Effector memory CD8-positive, alpha-beta T cell (primary cell): ENCODE measurements around the gene PCDHGA11.
A peak's percentile ranks its signal among the peaks of the same experiment; 100 is the strongest.
"Not testable (repeated sequence)": the region's sequence is repeated elsewhere in the genome, so short reads cannot be mapped to it uniquely, and the experiment has no call there.

Source experiments
- ATAC-seq: fragments of 150-1000 bp; cut with Tn5 transposase; replicated peaks from 2 replicates; pipeline ENCODE4 v1.10.0; 2021; ENCODE audit warnings: mild to moderate bottlenecking, moderate library complexity
- DNase-seq, 3 experiments: peaks; one replicate each; pipeline ENCODE4 v3.0.0; 2021
- H3K27ac Mint-ChIP-seq, 2 donors: one replicate each; pipeline ENCODE4 v1.8.0; 2022; ENCODE audit warnings: mild to moderate bottlenecking in 2 of 2, mixed read lengths in 2 of 2, moderate library complexity in 2 of 2
- H3K27me3 Mint-ChIP-seq, 2 donors: one replicate each; pipeline ENCODE4 v1.8.0; 2022; ENCODE audit warnings: mixed read lengths in 2 of 2
- H3K36me3 Mint-ChIP-seq: one replicate; pipeline ENCODE4 v1.8.0; 2022; ENCODE audit warnings: mild to moderate bottlenecking, moderate library complexity, mixed read lengths; ENCODE audit not compliant: insufficient read depth
- H3K4me1 Mint-ChIP-seq, 2 donors: one replicate each; pipeline ENCODE4 v1.8.0; 2022; ENCODE audit warnings: low read depth in 2 of 2, mixed read lengths in 2 of 2
- H3K4me3 Mint-ChIP-seq, 2 donors: one replicate each; pipeline ENCODE4 v1.8.0; 2022; ENCODE audit warnings: mild to moderate bottlenecking in 2 of 2, mixed read lengths in 2 of 2, moderate library complexity in 2 of 2
- H3K9me3 Mint-ChIP-seq, 2 donors: one replicate each; pipeline ENCODE4 v1.8.0; 2022; ENCODE audit warnings: mixed read lengths in 2 of 2
- total RNA-seq, 9 experiments: gene quantifications; one replicate each; lab custom pipeline; 2026; lab: John Stamatoyannopoulos, UW

PCDHGA11 gene
- 0 to 1.2 (median 0.30) reads per million in 9 experiments for total RNA-seq

GRCh38 chr5:141420855-141421488 is at the start of gene PCDHGA11:
Gene PCDHGA11, plus strand, starts transcription at chr5:141421051. Its CDS starts 177 bp downstream, at chr5:141421228.
- Mint-ChIP-seq H3K4me3 (peak within 1 kb of the TSS; percentile 29 to 71), H3K4me1 (peaks cover 7 to 8% of the 10 kb centered on the region in 2 donors), H3K9me3 (peaks cover 7 to 12% of the 10 kb centered on the region in 2 donors), H3K27ac (peak within 1 kb of the TSS in 1 of 2 donors; percentile 28), H3K36me3 (peaks cover 19% of the 10 kb centered on the region), H3K27me3 (peaks cover 69 to 95% of the 10 kb centered on the region in 2 donors)
- ATAC-seq (no peak), DNase-seq (no peak)

GRCh38 chr5:141371572-141372475 is 49.0 kb upstream of the PCDHGA11 start:
- Mint-ChIP-seq H3K9me3 (peaks cover 0 to 4% of the 10 kb centered on the region in 2 donors), H3K4me3 (no peak overlapping the region), H3K36me3 (peaks cover 3% of the 10 kb centered on the region), H3K27me3 (peaks cover 32 to 59% of the 10 kb centered on the region in 2 donors), H3K27ac (no peak overlapping the region), H3K4me1 (peaks cover 5% of the 10 kb centered on the region in 2 donors)
- DNase-seq (no peak), ATAC-seq (no peak)

- peaks cover 0 to 4% of the 10 kb centered on the region in 2 donors for H3K9me3 Mint-ChIP-seq
- DNase-seq = no peak
- peaks cover 30 to 53% of the 10 kb centered on the region in 2 donors for H3K27me3 Mint-ChIP-seq
- H3K27ac Mint-ChIP-seq = no peak within 1 kb of the TSS
- H3K36me3 Mint-ChIP-seq = no peaks in the 10 kb centered on the region
- no peak for ATAC-seq
- no peak within 1 kb of the TSS for H3K4me3 Mint-ChIP-seq
- H3K4me1 Mint-ChIP-seq = peaks cover 5% of the 10 kb centered on the region in 2 donors
Observed at GRCh38 chr5:141373673-141374317, 47.1 kb upstream of the PCDHGA11 start, which contains the start of gene PCDHGA6. Gene PCDHGA6, plus strand, starts transcription at chr5:141373891. Its CDS starts 193 bp downstream, at chr5:141374084.

GRCh38 chr5:141374627-141375026 is 46.2 kb upstream of the PCDHGA11 start:
- H3K4me3 Mint-ChIP-seq = no peak overlapping the region
- H3K9me3 Mint-ChIP-seq = peaks cover 0 to 4% of the 10 kb centered on the region in 2 donors
- H3K27me3 Mint-ChIP-seq = peaks cover 26 to 52% of the 10 kb centered on the region in 2 donors
- H3K36me3 Mint-ChIP-seq = no peaks in the 10 kb centered on the region
- ATAC-seq = no peak
- H3K27ac Mint-ChIP-seq = no peak overlapping the region
- DNase-seq = no peak
- H3K4me1 Mint-ChIP-seq = peaks cover 5% of the 10 kb centered on the region in 2 donors

- H3K4me3 Mint-ChIP-seq, H3K27ac Mint-ChIP-seq, ATAC-seq, DNase-seq, H3K36me3 Mint-ChIP-seq, H3K4me1 Mint-ChIP-seq, H3K9me3 Mint-ChIP-seq: not testable (repeated sequence)
- H3K27me3 Mint-ChIP-seq = peaks cover 18 to 42% of the 10 kb centered on the region in 2 donors
Observed at GRCh38 chr5:141375444-141376155, 45.3 kb upstream of the PCDHGA11 start.

- DNase-seq (no peak), ATAC-seq (no peak)
- peaks cover 51 to 59% of the 10 kb centered on the region in 2 donors for H3K27me3 Mint-ChIP-seq
- peaks cover 0 to 10% of the 10 kb centered on the region in 2 donors for H3K9me3 Mint-ChIP-seq
- H3K36me3 Mint-ChIP-seq = no peaks in the 10 kb centered on the region
- H3K27ac Mint-ChIP-seq = no peak within 1 kb of the TSS
- H3K4me1 Mint-ChIP-seq = no peaks in the 10 kb centered on the region
- peak within 1 kb of the TSS; percentile 48 to 70 for H3K4me3 Mint-ChIP-seq
Observed at GRCh38 chr5:141382469-141383294, 38.2 kb upstream of the PCDHGA11 start, which contains the start of gene PCDHGA7. Gene PCDHGA7, plus strand, starts transcription at chr5:141382742. Its CDS starts 158 bp downstream, at chr5:141382900.

- peaks cover 0 to 10% of the 10 kb centered on the region in 2 donors for H3K9me3 Mint-ChIP-seq
- no peak overlapping the region for H3K27ac Mint-ChIP-seq
- DNase-seq = no peak
- peaks cover 53 to 62% of the 10 kb centered on the region in 2 donors for H3K27me3 Mint-ChIP-seq
- no peak for ATAC-seq
- no peaks in the 10 kb centered on the region for H3K36me3 Mint-ChIP-seq
- H3K4me3 Mint-ChIP-seq = peak overlapping the region in 1 of 2 donors; percentile 48
- H3K4me1 Mint-ChIP-seq = no peaks in the 10 kb centered on the region
Observed at GRCh38 chr5:141383345-141383744, 37.5 kb upstream of the PCDHGA11 start.

GRCh38 chr5:141384471-141385267 is 36.2 kb upstream of the PCDHGA11 start:
- H3K27ac Mint-ChIP-seq = no peak overlapping the region
- DNase-seq = no peak
- H3K36me3 Mint-ChIP-seq = no peaks in the 10 kb centered on the region
- no peaks in the 10 kb centered on the region for H3K4me1 Mint-ChIP-seq
- peaks cover 2 to 11% of the 10 kb centered on the region in 2 donors for H3K9me3 Mint-ChIP-seq
- no peak for ATAC-seq
- H3K4me3 Mint-ChIP-seq = no peak overlapping the region
- peaks cover 58 to 68% of the 10 kb centered on the region in 2 donors for H3K27me3 Mint-ChIP-seq

GRCh38 chr5:141387557-141388311 is 33.1 kb upstream of the PCDHGA11 start, which contains the start of gene PCDHGB4:
Gene PCDHGB4, plus strand, starts transcription at chr5:141387698. Its CDS starts 187 bp downstream, at chr5:141387885.
- H3K4me1 Mint-ChIP-seq, DNase-seq, H3K27ac Mint-ChIP-seq, H3K36me3 Mint-ChIP-seq: not testable (repeated sequence)
- H3K9me3 Mint-ChIP-seq = peaks cover 4 to 17% of the 10 kb centered on the region in 2 donors
- peak within 1 kb of the TSS; percentile 22 to 52 for H3K4me3 Mint-ChIP-seq
- H3K27me3 Mint-ChIP-seq = peaks cover 59 to 87% of the 10 kb centered on the region in 2 donors
- peak; percentile 49 for ATAC-seq

- Mint-ChIP-seq H3K36me3 (peaks cover 2% of the 10 kb centered on the region), H3K4me1 (peaks cover 0 to 3% of the 10 kb centered on the region in 2 donors), H3K9me3 (peaks cover 4 to 17% of the 10 kb centered on the region in 2 donors), H3K4me3 (no peak overlapping the region), H3K27ac (no peak overlapping the region), H3K27me3 (peaks cover 54 to 87% of the 10 kb centered on the region in 2 donors)
- ATAC-seq (no peak), DNase-seq (no peak)
Observed at GRCh38 chr5:141388661-141389060, 32.2 kb upstream of the PCDHGA11 start.
